GM19467 (cell line): ENCODE results near the gene PNPLA2.

ENCODE experiments used
- ATAC-seq: cut with Tn5 transposase; IDR thresholded peaks from one replicate; pipeline ENCODE4 v1.9.1; 2021; ENCODE audit warnings: mild to moderate bottlenecking, moderate library complexity; ENCODE audit not compliant: unreplicated experiment

The PNPLA2 gene, protein sequence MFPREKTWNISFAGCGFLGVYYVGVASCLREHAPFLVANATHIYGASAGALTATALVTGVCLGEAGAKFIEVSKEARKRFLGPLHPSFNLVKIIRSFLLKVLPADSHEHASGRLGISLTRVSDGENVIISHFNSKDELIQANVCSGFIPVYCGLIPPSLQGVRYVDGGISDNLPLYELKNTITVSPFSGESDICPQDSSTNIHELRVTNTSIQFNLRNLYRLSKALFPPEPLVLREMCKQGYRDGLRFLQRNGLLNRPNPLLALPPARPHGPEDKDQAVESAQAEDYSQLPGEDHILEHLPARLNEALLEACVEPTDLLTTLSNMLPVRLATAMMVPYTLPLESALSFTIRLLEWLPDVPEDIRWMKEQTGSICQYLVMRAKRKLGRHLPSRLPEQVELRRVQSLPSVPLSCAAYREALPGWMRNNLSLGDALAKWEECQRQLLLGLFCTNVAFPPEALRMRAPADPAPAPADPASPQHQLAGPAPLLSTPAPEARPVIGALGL

DNA sequence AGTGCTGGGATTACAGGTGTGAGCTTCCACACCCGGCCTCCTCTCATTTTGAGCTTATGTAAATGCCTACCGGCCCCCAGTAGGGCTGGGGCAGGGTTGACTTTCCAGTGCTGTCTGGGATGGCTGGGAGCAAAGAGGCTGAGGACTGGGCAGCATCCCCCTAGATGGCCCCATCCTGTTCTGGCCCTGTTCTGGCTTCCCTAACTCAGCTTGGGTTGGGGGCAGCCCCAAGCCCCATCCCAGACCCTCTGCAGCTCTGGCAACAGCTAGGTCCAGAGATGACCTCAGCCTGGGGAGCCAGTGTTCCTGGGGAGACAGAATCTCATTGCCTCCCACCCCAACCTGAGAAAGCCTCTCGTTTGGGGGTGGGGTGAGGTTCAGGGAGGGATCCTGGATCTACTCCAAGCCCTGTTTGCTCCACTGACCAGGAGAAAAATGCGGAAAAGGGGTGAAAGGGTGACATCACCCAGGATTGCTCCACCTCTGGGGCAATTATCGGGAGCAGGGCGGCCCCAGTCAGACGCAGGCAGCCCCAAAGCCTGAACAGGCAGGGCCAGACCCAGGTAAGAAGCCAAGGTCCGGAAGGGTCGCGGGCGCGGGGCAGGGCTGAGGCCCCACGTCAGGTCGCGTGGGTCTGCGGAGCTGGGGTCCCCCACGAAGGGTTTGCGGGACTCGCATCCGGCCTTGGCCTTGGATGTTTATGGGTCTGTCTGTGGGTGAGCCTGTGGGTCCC lies at the start of gene PNPLA2:
TSS of gene PNPLA2 (plus strand) at position 519 of the 733 bp plus-strand sequence. CDS start 805 bp downstream, outside the sequence.
- no peak for ATAC-seq

DNA sequence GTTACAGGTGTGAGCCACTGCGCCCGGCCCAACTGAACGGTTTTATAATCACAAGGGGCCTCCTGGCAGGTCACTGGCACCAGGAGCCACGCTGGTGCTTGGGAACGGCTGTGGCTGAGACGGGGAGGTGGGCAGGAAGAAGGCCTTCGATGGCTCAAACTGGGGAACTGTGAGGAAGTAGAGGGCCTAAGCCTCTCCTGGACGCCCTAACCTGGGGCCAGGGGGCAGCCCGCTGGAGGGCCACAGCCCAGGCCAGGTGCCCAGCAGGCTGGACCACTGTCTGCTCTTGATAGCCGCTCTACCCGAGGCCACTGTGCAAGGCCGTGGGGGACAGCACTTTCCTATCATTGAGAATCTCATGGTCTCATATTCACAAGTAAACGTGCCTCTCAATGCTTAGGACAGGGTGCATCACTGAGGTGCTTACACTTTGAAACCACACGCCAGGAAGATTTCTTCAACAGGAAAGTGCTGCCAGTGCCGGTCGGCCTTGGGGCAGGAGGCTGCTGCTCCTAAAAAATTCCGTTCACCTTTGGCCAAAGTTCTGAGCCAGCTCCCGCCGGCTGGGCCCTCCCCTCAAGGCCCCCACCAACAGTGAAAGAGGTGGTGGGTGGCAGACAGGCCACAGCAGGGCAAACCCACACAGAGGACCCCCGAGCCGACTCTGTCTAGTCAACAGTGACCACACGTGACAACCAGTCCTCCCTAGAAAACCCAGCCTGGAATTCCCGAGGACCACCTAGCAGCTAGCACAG lies 48.6 kb upstream of the PNPLA2 start:
- ATAC-seq = no peak

DNA sequence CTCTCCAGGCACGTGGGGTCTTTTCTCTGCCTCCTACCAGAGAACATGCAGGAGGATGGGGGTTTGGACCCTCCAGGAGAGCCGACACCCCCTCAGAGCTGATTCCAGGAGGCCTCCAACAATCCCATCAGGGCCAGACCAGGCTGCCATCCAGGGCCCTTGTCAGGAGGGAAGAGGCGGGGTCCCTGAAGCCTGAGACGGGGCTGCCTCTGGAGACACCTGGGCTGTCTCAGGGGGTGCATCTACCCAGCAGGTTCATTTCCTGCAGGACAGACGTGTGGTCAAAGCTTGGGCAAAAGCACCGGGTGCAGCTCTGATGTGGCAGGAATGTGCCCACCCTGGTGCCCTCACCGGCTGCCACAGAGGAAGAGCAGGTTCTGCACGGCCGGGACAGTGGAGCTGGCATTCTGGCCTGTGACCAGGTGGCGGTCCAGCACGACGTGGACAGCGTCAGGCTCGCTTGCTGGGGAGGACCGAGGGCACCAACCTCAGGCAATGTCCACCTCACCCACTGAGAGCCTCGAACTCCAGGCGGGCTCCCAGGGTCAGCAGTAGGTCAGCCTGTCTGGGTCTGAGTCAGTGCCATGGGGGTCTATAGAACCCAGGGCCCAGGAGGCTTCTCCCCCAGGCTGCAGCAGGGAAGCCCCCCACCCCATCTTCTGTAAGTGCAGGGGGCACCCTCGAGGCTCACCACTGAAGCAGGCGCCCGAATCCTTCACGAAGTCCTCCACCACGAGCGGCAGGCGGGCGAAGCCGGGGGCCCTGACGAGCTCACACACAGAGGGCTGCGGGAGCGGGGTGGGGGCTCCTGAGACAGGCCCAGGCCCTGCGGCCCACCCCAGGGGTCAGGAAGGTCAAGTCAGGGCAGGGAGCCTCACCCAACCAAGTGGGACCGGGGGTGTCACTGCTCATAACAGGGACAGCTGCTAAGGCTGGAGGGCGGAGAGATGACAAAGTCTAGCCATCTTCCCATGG lies 47.8 kb upstream of the PNPLA2 start:
- no peak for ATAC-seq

DNA sequence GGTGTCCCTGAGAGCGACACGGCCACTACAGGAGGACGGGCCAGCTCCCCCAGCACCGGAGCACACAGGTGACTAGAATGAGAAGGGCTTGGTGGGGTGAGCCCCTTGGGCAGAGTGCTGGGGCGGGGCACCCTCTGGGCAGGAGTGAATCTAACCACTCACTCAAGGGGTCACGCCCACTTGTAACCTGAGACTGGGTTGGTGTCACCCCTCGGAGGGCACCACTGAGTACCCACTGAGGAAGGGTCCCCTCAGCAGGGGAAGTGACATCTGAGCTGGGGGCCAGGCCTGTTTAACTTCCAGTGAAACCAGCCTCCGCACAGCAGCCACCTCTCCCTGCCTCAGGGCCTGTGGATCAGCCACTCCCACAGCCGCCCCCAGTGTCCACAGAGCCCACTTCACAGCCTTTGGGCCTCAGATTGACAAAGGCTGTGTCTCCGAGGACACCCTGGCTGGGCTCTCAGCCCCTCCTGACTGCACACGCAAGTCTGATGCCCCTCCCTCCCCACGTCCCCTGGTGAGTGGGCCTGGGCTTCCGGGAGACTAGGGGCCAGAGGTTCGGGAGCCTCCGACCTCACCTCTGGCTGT lies 47.0 kb upstream of the PNPLA2 start:
- no peak for ATAC-seq

DNA sequence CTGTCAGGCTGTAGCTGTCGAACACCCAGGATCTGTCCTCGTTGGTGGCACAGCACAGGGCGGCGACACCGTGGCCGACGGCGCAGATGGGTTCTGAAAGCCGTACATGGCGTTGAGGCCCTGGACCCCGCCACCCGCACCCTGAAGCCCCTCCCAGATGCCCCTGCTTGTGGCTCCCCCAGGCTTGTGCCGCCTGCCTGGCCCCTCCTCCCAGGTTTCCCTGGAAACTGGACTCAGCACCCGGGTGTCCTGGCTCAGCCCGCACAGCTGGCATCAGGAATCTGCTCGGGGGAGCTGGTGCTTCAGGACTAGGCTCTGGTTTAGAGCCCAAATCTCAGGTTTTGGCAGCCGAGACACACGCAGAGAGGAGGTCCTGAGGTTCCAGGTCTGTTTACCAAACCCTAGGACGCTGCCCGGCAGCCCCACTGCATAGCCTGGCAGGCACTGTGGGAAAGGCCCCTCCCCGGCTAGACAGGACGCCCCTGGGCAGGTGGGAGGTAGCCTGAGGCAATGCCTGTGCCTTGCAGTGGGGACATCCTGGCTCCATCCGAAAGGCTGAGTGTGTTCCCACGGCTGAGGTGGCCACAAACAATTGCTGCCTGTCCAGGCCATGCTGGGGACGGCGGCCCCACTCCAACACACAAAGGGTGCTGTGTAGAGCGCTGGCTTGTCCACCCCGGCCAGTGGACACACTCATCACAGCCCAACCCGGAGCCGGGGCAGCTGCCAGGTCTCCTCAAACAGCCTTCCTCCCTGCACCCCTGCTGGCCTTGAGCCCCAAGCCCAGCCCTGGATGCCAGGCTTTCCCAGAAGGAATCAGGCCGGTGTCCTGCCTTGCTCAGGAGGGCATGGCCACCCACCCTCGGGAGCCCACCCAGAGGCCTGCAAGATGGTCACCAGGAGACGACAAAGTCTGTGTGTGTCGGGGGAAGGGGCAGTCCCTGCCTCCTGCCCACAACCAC lies 46.0 kb upstream of the PNPLA2 start:
- no peak for ATAC-seq

DNA sequence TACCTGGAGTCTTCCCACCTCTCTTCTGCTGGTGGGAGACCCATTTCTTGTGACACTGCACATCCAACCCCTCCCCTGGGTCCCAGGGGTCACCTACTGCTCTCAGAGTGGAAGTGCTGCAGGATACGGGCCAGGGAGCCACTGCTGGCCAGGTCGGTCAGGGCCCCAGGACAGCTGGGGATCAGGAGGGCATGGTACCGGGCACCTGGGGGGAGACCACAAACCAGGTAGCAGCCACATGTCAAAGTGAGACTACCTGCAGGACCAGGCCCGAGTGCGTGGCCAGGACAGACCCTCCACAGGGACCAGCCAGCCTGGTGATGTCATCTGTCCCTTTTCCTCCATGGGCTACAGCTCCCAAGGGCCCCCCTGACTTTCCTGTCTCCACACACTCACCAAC lies 45.3 kb upstream of the PNPLA2 start:
- no peak for ATAC-seq

DNA sequence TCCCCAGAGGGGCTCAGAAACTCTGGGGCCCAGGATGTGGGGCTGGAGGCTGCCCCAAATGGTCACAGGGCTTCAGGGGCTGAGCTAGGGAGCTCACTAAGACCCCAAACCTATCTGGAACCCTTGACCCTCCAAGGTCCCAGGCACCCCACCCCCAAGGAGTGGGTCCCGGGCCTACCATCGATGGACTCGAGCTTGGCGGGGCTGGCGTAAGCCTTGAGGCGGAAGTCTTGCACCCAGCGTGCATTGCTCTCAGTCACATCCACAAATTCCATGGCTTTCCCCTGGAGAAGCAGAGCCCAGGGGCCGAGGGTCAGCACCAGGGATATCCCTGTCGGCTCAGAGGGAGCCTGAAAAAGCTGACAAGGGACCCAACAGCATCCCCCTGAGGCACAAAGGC lies 44.9 kb upstream of the PNPLA2 start:
- ATAC-seq = no peak

DNA sequence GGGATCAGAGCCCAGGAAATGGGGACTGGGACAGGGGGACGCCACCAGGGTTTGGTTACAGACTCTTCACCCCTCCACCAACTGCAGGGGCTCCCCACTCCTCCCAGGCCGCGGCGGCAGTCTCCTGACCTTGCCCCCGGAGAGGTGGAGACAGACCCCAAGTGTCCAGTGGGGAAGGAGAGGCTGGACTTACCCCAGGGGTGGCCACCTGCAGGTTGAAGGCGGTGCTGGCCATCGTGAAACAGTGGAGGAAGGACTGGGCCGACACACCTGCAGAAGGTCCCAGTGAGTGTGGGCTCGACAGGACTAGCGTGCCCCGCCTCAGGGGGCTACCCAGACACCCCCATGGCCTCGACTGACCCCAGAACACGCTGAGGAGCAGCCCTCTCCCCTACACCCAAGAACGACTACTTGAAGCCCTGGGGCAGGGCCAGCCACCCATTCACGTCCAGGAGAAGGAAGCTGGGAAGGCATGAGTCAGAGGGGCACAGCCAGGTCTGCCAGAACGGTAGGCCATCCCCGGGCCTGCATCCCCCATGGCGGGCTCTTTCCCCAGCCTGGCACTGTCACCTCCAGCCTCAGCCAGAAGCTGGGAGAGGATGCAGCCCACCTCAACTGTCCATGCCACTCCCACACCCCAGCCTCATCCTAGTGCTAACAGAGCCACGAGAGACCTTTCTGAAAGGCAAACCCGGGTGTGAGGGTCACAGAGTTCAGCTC lies 43.7 kb upstream of the PNPLA2 start:
- no peak for ATAC-seq

DNA sequence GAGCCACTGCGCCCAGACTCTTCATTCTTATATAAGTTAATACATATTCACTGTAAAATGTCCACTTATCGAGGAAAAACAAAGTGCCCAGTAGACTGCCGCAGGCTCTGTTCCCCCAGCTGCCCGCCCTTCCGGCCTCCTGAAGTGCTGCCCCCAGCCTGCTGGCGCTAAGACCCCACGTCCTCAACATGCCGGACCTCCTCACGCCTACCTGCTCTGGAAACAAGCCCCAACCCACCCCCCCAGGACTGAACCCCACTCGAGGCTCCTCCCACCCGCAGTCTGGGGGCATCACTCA lies 42.5 kb upstream of the PNPLA2 start:
- no peak for ATAC-seq

DNA sequence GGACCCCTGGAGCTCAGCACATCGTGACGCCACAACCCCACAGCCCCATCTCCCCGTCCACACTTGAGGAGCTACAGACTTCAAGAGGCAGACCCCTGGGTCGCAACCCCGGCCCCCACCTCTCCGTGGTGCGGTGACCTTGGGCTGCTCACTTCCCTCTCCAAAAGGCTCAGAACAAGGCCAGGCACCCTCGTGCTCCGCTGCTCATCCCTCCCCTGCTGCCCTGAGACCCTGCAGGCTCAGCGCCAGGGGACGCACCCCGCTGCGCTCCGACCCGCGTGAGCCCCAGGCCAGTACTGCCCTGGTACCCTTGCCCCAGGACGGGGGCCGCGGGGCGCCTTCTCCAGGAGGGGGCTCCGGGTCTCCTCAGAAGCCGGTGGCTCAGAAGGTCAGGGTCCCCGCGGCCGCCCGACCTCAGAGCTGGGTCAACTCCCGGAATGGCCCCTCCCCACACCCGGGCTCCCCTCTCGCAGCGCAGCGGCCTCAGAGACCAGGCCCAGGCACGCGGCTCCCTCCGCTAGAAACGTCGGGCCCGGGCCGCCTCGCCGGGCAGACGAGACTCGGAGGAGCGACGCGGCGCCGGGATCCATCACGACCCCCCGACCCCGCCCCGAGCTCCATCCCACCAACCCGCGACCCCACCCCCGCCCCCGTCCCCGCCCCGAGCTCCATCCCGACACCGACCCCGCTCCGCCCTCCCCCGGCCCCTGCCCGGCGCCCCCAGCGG lies 42.0 kb upstream of the PNPLA2 start:
- peak; percentile 7 for ATAC-seq

DNA sequence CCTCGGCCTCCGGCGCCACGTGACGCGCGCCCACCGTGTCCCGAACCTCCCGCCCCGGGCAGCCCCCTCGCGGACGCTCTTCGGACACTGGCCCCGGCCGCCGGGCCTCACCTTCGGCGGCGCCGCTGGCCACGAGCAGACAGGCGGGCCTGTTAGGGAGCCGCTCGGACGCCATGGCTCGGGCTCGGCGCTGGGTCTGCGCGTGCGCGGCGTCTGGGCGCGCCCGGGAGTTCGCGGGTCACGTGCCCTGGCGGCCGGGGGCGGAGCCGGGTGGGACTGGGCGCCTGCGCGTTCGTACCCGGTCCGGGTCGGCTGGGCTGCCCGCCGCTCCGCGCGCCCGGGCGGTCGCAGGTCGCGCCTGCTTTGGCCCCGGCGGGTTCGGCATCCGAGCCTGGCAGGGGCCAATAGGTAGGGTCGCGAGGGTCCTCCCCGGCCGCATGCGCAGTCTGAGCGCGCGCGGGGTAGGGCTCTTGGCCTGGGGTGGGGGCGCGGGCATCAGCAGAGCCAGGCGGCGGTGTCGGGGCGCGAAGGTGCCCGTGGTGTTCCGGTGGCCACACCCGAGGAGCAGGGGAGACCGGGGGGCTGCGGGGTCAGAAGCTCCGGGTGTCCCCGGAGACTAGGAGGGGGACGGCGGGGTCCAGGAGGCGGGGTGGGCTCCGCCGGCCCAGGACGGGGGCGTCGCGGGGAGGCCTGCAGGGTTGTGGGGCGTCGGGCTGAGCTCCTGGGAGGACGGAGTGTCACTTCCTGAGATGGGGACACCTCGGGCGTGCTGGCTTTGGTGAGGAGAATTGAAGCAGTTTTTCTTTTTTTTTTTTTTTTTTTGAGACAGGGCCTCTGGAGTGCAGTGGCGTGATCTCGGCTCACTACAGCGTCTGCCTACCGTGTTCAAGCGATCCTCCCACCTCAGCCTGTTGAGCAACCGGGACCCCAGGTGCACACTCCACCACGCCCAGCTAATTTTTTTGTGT lies 41.1 kb upstream of the PNPLA2 start, which contains the start of gene GATD1:
TSS of gene GATD1 (minus strand) at position 200 of the 968 bp plus-strand sequence. CDS start at position 175, 25 bp downstream.
- ATAC-seq = peak; percentile 63

DNA sequence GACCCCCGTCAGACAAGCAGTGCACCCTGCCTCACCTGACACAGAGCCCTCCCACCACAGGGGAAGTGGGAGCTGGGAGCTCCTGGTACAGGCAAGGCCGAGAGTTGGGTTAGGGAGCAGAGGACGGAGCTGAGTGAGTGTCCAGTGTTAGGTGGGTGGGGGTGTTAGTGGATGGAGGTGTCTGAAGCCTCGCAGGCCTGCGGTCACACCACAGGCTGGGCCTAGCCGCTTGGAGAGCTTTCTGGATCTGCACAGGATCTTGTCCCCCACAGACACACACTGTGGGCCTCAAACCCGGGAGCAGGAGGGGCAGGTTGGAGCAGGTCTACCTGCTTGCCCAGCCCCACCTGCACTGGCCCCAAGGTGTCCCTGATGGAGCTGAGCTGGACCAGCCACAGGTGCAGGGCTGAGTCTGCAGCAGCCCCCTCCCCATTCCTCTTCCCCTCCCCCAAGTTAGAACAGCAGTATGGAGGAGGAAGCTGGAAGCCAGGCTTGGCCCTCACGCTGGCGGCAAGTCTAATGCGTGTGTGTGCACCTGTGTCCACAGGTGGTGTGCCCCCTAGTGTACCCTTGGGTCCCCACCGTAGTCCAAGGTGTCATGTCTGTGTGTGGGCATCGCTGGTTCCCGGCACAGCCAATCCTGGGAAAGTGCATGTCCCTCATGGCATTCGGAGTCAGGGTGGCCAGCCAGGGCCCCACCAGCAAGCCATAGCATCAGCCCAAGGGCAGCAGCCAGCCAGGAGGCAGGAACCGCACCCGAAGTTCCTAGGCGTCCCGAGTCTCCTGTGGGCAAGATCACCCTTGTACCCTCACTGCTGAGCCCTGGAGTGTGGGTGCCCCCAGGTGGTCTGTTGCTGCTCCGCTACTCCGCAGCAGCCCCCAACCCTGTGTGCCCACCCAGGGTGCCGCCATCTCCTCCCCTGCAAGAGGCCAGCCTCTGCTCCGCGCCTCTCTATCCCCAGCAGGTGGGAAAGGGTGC lies 39.4 kb upstream of the PNPLA2 start:
- ATAC-seq = no peak

DNA sequence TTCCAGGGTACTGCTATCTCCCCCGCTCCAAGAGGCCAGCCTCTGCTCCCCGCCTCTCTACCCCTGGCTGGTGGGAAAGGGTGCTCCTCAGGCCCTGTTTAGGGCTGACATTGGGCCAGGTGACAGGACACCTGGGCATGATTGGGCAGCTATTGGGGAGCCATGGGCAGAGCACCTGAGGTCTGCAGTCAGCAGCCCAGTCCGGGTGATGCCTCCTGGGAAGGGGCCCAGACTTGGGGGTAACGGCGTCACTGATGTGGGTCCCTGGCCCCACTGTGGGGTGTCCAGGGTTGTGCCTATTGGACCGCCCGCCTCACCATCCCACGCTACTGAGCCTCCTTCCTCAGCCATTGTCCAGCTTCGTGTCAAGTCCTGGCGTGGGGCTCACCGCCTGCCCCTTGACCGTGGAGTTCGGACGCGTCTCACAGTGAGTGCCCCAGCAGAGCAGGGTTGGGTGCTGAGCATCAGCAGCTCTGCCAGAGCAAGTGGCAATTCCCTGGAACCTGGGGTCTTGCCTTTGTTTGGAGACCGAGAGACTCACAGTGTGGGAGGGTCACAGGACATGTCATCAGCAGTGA lies 38.7 kb upstream of the PNPLA2 start:
- no peak for ATAC-seq

DNA sequence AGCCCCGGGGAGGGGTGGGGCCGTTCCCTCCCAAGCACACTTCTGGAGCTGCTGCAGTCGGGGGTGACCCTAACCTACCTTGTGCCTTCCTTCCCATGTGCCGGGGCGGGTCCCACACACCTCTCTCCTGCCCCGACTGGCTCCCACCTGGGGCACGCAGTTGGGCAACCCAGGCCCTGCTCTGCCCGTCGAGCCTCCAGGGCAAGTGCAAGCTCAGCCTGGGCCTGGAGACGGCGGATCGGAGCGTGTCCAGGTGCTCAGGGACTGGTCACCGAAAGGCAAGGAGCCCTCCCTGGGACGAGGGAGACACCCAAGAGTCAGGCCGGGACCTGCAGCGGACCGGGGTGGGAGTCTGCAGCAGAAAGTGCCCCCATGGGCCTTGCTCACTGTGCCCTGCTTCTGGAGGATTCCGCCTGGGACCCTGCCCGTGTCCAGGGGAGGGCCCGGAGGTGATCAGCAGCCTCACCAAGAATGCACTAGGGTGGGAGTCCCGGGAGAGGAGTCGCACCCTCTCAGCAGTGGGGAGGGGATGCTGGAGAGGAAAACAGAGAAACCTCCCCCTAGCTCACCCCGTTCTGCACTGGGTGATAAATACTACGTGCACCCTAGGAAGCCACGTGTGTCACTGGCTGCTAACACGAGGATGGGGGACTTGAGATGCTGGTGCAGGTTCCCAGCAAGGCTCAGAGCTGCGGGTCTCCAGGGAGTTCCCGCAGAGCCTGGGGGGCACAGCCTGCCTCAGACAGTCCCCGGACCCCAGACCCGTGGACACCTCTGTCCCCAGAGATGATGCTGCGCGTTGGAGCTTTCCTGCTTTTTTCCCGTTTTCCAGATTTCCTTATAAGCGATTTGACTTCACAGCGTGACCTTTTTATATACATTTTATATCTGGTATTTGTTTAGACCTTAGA lies 36.2 kb upstream of the PNPLA2 start:
- ATAC-seq = no peak
